K562 (cell line): ENCODE results near the gene MBNL2. TPM values are rescaled to one million over a fixed set of nuclear protein-coding genes. Genes with fewer than 3 reads are reported as not detected.
A peak's percentile ranks its signal among the peaks of the same experiment; 100 is the strongest.

Experiments used
- ATAC-seq: fragments of 200-7000 bp; cut with Tn5 transposase; 3 replicates; pipeline ENCODE4 v1.9.1; 2020; ENCODE audit warnings: moderate library complexity
- BruUV-seq: library from RNA; stranded (reverse); fragments of 400-500 nt; replicated peaks from 2 replicates; lab custom pipeline; 2021; lab: Mats Ljungman, UMichigan
- CTCF ChIA-PET: fragments of 300-600 bp; formaldehyde crosslinking; extraction: SDS; loops from one replicate; lab custom pipeline; 2021; ENCODE audit warnings: low intra/inter-chr PET ratio; lab: Yijun Ruan, JAX
- POLR2A ChIA-PET: fragments of 300-600, 350-650 bp; sonication (Branson Sonifier 250); formaldehyde crosslinking; extraction: SDS; loops from one replicate; lab custom pipeline; 2021; ENCODE audit warnings: antibody characterized with exemption, inconsistent platforms; lab: Yijun Ruan, JAX
- DNase-seq, 4 experiments: peaks; one replicate each; pipeline versions ENCODE4 v3.0.0 to v3.0.0-alpha.2; 2011 to 2018; ENCODE audit warnings: low spot score in 3 of 4, mixed read lengths in 3 of 4; ENCODE audit errors: extremely low read depth in 1 of 4
- FAIRE-seq: peaks from 2 replicates; lab custom pipeline; 2011; peaks lifted over from hg19 to GRCh38; lab: Jason Lieb, UNC
- H2AFZ ChIP-seq: 2 replicates; pipeline ENCODE4 v1.6.0; 2011; ENCODE audit warnings: low read depth, low read length, control low read depth, inconsistent platforms
- H3K27ac ChIP-seq: fragments of 200-600 bp; 3 replicates; pipeline ENCODE4 v1.8.0; 2011; ENCODE audit warnings: low read depth, mild to moderate bottlenecking, control low read depth, inconsistent platforms, low read length, moderate library complexity, mixed read lengths; ENCODE audit errors: extremely low read depth
- H3K27me3 ChIP-seq, 2 experiments: fragments of 300-600 bp in 1 of 2; 2 replicates in 1 of 2; 3 replicates in 1 of 2; pipeline versions ENCODE4 v1.6.0 to v1.8.0; 2011; ENCODE audit warnings: inconsistent platforms in 2 of 2, low read length in 2 of 2, mild to moderate bottlenecking in 1 of 2, mixed read lengths in 1 of 2, moderate library complexity in 1 of 2; ENCODE audit not compliant: control insufficient read depth in 2 of 2, insufficient read depth in 2 of 2
- H3K36me3 ChIP-seq: fragments of 300-600 bp; 3 replicates; pipeline ENCODE4 v1.8.0; 2011; ENCODE audit warnings: mild to moderate bottlenecking, low read length, inconsistent platforms; ENCODE audit not compliant: control insufficient read depth, insufficient read depth
- H3K4me1 ChIP-seq, 2 experiments: fragments of 200-600 bp in 1 of 2; replicated peaks in 1 of 2; 2 replicates in 1 of 2; 3 replicates in 1 of 2; pipeline versions ENCODE4 v1.5.1 to v1.8.0; 2011; ENCODE audit warnings: inconsistent platforms in 2 of 2, low read length in 2 of 2, mild to moderate bottlenecking in 1 of 2, mixed read lengths in 1 of 2, moderate library complexity in 1 of 2; ENCODE audit not compliant: control insufficient read depth in 2 of 2, insufficient read depth in 2 of 2
- H3K4me2 ChIP-seq: 2 replicates; pipeline ENCODE4 v1.6.1; 2011; ENCODE audit warnings: low read length, control low read depth, inconsistent platforms, mixed read lengths; ENCODE audit not compliant: insufficient read depth
- H3K4me3 ChIP-seq: fragments of 200-600 bp; sonication (generic), shearing (Covaris generic); 2 replicates; pipeline ENCODE4 v1.5.1; 2016; ENCODE audit warnings: control low read depth, inconsistent platforms
- H3K79me2 ChIP-seq: fragments of 200-600 bp; 3 replicates; pipeline ENCODE4 v1.8.0; 2011; ENCODE audit warnings: low read length, inconsistent platforms; ENCODE audit not compliant: control insufficient read depth, insufficient read depth
- H3K9ac ChIP-seq, 2 experiments: 2 replicates each; pipeline versions ENCODE4 v1.6.0 to v1.6.1; 2011; ENCODE audit warnings: low read depth in 2 of 2, low read length in 2 of 2, control low read depth in 1 of 2, inconsistent platforms in 1 of 2, mild to moderate bottlenecking in 1 of 2, mixed read lengths in 1 of 2; ENCODE audit not compliant: insufficient read depth in 1 of 2
- H3K9me1 ChIP-seq: one replicate; pipeline ENCODE4 v1.6.0; 2011; ENCODE audit warnings: inconsistent platforms, mild to moderate bottlenecking, low read length, moderate library complexity; ENCODE audit not compliant: control insufficient read depth, insufficient read depth
- H3K9me3 ChIP-seq: replicated peaks from 2 replicates; pipeline ENCODE4 v1.5.1; 2011; ENCODE audit warnings: low read depth, low read length, inconsistent platforms; ENCODE audit not compliant: control insufficient read depth, insufficient read depth
- H4K20me1 ChIP-seq: replicated peaks from 2 replicates; pipeline ENCODE4 v1.6.1; 2011; ENCODE audit warnings: low read length, inconsistent platforms, mixed read lengths; ENCODE audit not compliant: control insufficient read depth, insufficient read depth
- CHD2 ChIP-seq: IDR thresholded peaks from 2 replicates; pipeline ENCODE4 v1.6.1; 2011; ENCODE audit warnings: low read depth, low read length
- HDAC6 ChIP-seq: IDR thresholded peaks from 2 replicates; pipeline ENCODE4 v1.6.1; 2012; ENCODE audit warnings: low read depth, mild to moderate bottlenecking, control low read depth, inconsistent platforms, low read length, moderate library complexity
- MYBL2 ChIP-seq, 2 experiments: fragments of 450-650 bp in 1 of 2; sonication (generic) in 1 of 2; formaldehyde crosslinking in 1 of 2; IDR thresholded peaks; 2 replicates each; pipeline versions ENCODE4 v1.6.1 to v1.8.1; 2017 to 2022; ENCODE audit warnings: borderline replicate concordance in 1 of 2, inconsistent platforms in 1 of 2, low read depth in 1 of 2, mild to moderate bottlenecking in 1 of 2, missing genetic modification reagents in 1 of 2, moderate library complexity in 1 of 2
- POLR2G ChIP-seq: fragments of 200-400 bp; formaldehyde crosslinking; IDR thresholded peaks from 2 replicates; pipeline ENCODE4 v1.6.1; 2017; ENCODE audit warnings: low read depth, mild to moderate bottlenecking, antibody characterized with exemption, low read length, moderate library complexity
- RBM22 ChIP-seq: fragments of 200-400 bp; formaldehyde crosslinking; IDR thresholded peaks from 2 replicates; pipeline ENCODE4 v1.6.1; 2018; ENCODE audit warnings: low read length, low read depth; ENCODE audit not compliant: poor library complexity, severe bottlenecking
- ZFP91 ChIP-seq: sonication (generic); formaldehyde crosslinking; IDR thresholded peaks from 2 replicates; pipeline ENCODE4 v1.8.0; 2022; ENCODE audit warnings: mild to moderate bottlenecking, missing genetic modification reagents
- ZNF696 ChIP-seq: fragments of 250-450 bp; sonication (Bioruptor Pico); conservative IDR thresholded peaks from 2 replicates; pipeline ENCODE4 v1.4.0; 2020; ENCODE audit warnings: mild to moderate bottlenecking, moderate library complexity
- WGBS: fragments of 100-300 bp; shearing (Covaris generic); methylation state at CpG from one replicate; pipeline ENCODE4 v1.1.6; 2016; ENCODE audit warnings: low coverage, mixed read lengths; ENCODE audit not compliant: insufficient coverage; ENCODE audit errors: missing lambda C conversion rate; 5-methylcytosine and 5-hydroxymethylcytosine counted together
- in situ Hi-C: fragments of 300-500 bp; cut with MboI; formaldehyde crosslinking; loops from 4 replicates; pipeline ENCODE4 v1.15.0; 2018; ENCODE audit warnings: inconsistent platforms, mixed read lengths
- intact Hi-C: fragments of 100-400 bp; cut with micrococcal nuclease; formaldehyde crosslinking; loops from 2 replicates; pipeline ENCODE4 v1.14.2; 2022
- polyA plus RNA-seq, 8 experiments: library from polyadenylated mRNA; depleted of rRNA in 4 of 8; stranded (reverse) in 5 of 8; unstranded in 3 of 8; fragments of >200 nt; fragmentation: Nextera tagmentation in 2 of 8; fragmentation: Illumina TruSeq in 1 of 8; extraction: Ambion mirVana in 2 of 8; extraction: Trizol in 1 of 8; gene quantifications; 2 replicates each; pipeline versions ENCODE4 v1.2.1 to v1.2.3, GENCODE V29; 2011 to 2014; ENCODE audit warnings: inconsistent platforms in 1 of 8, missing spikeins in 1 of 8
- total RNA-seq, 7 experiments: library from RNA; depleted of rRNA in 6 of 7; stranded (reverse); fragments of >200 nt in 6 of 7; fragmentation: Illumina TruSeq in 2 of 7; extraction: Trizol in 2 of 7; gene quantifications; 2 replicates each; pipeline versions ENCODE4 v1.2.1 to v1.2.3, GENCODE V29; 2011 to 2021; ENCODE audit warnings: low replicate concordance in 1 of 7

Gene MBNL2
- total and polyA plus RNA-seq, 9 of the 15 experiments (the other 6 are each of a cell fraction or from before 2014, with no cell fraction given): 7.0 to 24.8 (median 13.8) TPM

- BruUV-seq: no TSS peak
- intact Hi-C loops (no loop called here), in situ Hi-C loops (no loop called here)
- H2AFZ ChIP-seq: no peak overlapping the region
- over 99% methylated on average over 17 of the region's 39 CpGs for WGBS
- H3K9me3 ChIP-seq: no peaks in the 10 kb centered on the region
- H3K27me3 ChIP-seq: no peaks in the 10 kb centered on the region
- DNase-seq: no peak
- TF ChIP-seq POLR2G (peak; percentile 34; the same call in 1 of the 2 replicates), RBM22 (peak; percentile 87), ZNF696 (CRISPR knock-in tag) (no peak)
- no peak for ATAC-seq
- H3K4me2 ChIP-seq: no peak overlapping the region
- no peak overlapping the region for H3K27ac ChIP-seq
- ChIA-PET CTCF (interaction anchor here (0.6 kb wide), 1 partner anchor 235 kb away, joined by 3 read pairs; no protein-coding TSS in a partner anchor), POLR2A (no interaction called here)
- H3K4me3 ChIP-seq: no peak overlapping the region
- H3K4me1 ChIP-seq: no peaks in the 10 kb centered on the region
- FAIRE-seq: no peak
- H4K20me1 ChIP-seq: no peaks in the 10 kb centered on the region
- no peak overlapping the region for H3K9ac ChIP-seq
- H3K36me3 ChIP-seq: peaks cover 15% of the 10 kb centered on the region; the same call in 1 of the 3 replicates
- H3K79me2 ChIP-seq: no peaks in the 10 kb centered on the region
- no peaks in the 10 kb centered on the region for H3K9me1 ChIP-seq
Observed at GRCh38 chr13:97346561-97347254, 124.6 kb downstream of the MBNL2 start.

- in situ Hi-C loops: no loop called here
- no peak for FAIRE-seq
- no peak for DNase-seq
- Histone ChIP-seq H3K9me1 (no peaks in the 10 kb centered on the region), H3K36me3 (peaks cover 15% of the 10 kb centered on the region; the same call in 1 of the 3 replicates)
- TF ChIP-seq HDAC6: no peak
- TF ChIP-seq MYBL2 (IDR thresholded peaks at IDR 0.05; ENCODE audit: low read depth): no peak
- no peak for TF ChIP-seq MYBL2 (CRISPR knock-in tag; IDR thresholded peaks at IDR 0.05; ENCODE audit: borderline replicate concordance)
- no peak for TF ChIP-seq ZFP91 (CRISPR knock-in tag)
- TF ChIP-seq CHD2: no peak
- TF ChIP-seq, all 486 proteins: peak for 0
- ChIA-PET POLR2A (no interaction called here), CTCF (no interaction called here)
- Histone ChIP-seq H3K27ac (no peak overlapping the region), H3K4me1 (no peaks in the 10 kb centered on the region), H3K4me3 (no peak overlapping the region), H3K27me3 (no peaks in the 10 kb centered on the region), H3K9ac (no peak overlapping the region), H2AFZ (no peak overlapping the region), H4K20me1 (no peaks in the 10 kb centered on the region), H3K4me2 (no peak overlapping the region), H3K9me3 (no peaks in the 10 kb centered on the region), H3K79me2 (no peaks in the 10 kb centered on the region)
- BruUV-seq: no TSS peak
- intact Hi-C loops: no loop called here
- 85% methylated on average over 7 of the region's 9 CpGs for WGBS
- no peak for ATAC-seq
Observed at GRCh38 chr13:97347255-97347932, 125.3 kb downstream of the MBNL2 start.
